GM18868 (cell line): ENCODE measurements around the gene AK6.
A peak's percentile ranks its signal among the peaks of the same experiment; 100 is the strongest.
"Not testable (repeated sequence)": the region's sequence is repeated elsewhere in the genome, so short reads cannot be mapped to it uniquely, and the experiment has no call there.

Experiments used
- ATAC-seq: cut with Tn5 transposase; IDR thresholded peaks from one replicate; pipeline ENCODE4 v1.9.1; 2021; ENCODE audit warnings: mild to moderate bottlenecking, moderate library complexity; ENCODE audit not compliant: unreplicated experiment

Gene AK6

GRCh38 chr5:69341520-69342161 lies 27.7 kb downstream of the AK6 start:
- ATAC-seq: no peak

GRCh38 chr5:69335341-69335935 lies 33.9 kb downstream of the AK6 start:
- no peak for ATAC-seq

DNA sequence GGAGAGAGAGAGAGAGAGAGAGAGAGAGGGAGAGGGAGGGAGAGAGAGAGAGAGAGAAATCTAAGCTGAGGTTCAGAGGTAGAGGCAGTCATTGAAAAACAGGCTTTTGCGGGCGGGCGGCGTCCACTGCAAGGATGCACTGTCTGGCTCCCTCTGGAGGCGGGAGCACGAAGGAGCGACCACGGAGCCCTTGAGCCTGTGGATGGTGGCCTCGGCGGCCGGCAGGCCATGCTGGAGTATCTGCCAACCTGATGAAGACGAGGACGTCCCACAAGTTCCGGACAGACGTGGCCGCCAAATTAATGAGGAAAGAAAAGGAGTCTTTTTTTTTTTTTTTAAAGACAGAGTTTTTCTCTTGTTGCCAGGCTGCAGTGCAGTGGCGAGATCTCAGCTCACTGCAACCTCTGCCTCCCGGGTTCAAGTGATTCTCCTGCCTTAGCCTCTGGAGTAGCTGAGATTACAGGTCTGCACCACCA lies 34.5 kb downstream of the AK6 start:
- peak; percentile 67 for ATAC-seq

GRCh38 chr5:69333668-69334315 lies 35.5 kb downstream of the AK6 start:
- ATAC-seq: not testable (repeated sequence)

GRCh38 chr5:69331528-69332445 lies 37.5 kb downstream of the AK6 start:
- no peak for ATAC-seq

DNA sequence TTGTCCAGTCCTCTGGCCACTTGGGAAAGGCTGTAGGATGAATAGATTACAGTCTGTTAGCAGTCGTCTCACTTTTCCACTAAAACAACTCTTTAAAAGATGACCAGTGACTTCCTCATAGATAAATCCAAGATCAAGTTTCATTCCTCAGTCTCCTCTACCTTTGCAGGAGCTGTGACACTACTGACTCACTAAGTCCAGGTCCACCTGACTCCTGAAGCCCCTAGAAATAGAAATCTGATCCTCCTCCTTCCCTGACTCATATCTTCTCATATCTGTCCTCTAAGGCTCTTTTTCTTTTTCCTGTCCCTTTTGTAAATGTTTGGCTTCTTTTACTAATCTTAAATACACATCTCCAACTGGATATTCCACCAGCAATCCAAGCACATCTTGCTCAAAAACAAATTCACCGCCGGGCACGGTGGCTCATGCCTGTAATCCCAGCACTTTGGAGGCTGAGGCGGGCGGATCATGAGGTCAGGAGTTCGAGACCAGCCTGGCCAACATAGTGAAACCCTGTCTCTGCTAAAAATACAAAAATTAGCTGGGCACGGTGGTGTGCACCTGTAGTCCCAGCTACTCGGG lies 39.3 kb downstream of the AK6 start:
- ATAC-seq: no peak

- ATAC-seq: no peak
These were observed 43.0 kb downstream of the AK6 start for GRCh38 chr5:69326365-69326764.

GRCh38 chr5:69317391-69317790 lies 51.9 kb downstream of the AK6 start:
- ATAC-seq: no peak

DNA sequence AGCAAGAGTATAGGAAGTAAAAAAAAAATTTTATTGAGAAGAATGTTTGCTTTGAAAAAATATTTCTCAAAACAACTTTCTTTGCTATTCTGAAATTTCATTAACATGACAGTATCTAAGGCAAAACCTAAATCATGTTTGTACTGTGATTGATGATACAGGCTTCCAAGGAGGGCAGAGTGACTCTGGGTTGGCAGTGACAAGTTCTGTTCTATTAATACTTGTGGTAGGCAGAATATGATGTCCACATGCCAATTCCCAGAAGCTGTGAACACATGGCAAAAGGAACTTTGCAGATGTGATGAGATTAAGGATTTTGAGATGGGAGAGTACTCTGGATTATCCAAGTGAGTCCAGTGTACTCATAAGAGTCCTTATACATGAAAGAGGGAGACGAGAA lies 53.3 kb downstream of the AK6 start:
- no peak for ATAC-seq

GRCh38 chr5:69313428-69313827 lies 55.9 kb downstream of the AK6 start:
- ATAC-seq: no peak

- ATAC-seq: no peak
These were observed 56.7 kb downstream of the AK6 start for GRCh38 chr5:69312459-69313160.

GRCh38 chr5:69309380-69309779 lies 59.9 kb downstream of the AK6 start:
- ATAC-seq: no peak

DNA sequence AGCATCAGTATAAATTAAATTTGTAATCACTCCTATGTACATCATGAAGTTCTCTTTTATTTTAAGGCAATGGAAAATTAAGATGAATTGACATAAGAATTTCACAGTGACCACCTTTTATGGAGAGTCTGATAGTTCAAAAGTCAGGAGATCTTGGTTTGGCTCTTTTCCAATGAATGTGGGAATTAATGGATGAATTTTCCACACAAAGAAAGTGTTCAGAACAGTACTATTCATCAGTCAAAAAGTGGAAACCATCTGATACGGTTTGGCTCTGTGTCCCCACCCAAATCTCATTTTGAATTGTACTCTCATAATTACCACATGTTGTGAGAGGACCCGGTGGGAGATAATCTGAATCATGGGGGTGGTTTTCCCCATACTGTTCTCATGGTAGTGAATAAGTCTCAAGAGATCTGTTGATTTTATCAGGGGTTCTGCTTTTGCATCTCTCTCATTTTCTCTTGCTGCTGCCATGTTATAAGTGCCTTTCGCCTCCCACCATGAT lies 61.2 kb downstream of the AK6 start:
- ATAC-seq: no peak

- ATAC-seq: no peak
These were observed 63.8 kb downstream of the AK6 start for GRCh38 chr5:69305512-69305911.
